GF-D8 (cell line): ENCODE measurements around the gene CEP112.
"Not testable (repeated sequence)": the region's sequence is repeated elsewhere in the genome, so short reads cannot be mapped to it uniquely, and the experiment has no call there.

ENCODE experiments used
- DNase-seq: peaks from one replicate; lab custom pipeline; 2025; lab: John Stamatoyannopoulos, UW

The CEP112 gene

DNA sequence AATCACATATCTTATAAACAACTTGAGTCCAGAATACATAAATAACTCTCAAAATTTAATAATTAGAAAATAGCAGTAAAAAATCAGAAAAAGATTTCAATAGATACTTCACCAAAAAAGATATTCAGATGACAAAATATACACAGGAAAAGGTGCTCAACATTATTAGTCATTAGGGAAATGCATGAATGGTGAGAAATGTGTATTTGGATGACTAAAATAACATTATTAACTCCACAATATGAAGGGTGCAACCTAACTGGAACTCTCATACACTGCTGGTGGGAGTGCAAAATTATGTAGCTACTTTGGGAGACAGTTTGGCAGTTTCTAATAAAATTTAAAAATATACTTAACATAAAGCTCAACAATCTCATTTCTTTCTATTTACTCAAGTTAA, 368.2 kb downstream of the CEP112 start:
- no peak for DNase-seq

DNA sequence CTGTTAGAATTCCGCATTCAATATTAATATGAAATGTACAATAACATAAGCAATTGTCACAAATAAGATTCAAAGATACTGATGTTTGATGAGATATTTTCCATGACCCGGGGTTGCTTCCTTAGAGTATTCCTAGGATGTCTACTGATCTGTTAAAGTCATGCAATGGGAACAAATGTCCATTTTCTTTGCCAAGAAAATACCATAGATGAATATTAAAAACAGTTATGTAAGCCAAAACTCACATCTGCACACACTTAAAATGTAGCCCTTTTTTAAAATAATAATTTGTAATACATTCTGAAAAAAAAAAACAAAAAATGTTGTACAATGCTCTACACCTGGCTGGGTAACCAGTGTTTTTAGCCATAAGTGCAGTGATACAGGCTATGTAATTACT, 371.1 kb downstream of the CEP112 start:
- no peak for DNase-seq

DNA sequence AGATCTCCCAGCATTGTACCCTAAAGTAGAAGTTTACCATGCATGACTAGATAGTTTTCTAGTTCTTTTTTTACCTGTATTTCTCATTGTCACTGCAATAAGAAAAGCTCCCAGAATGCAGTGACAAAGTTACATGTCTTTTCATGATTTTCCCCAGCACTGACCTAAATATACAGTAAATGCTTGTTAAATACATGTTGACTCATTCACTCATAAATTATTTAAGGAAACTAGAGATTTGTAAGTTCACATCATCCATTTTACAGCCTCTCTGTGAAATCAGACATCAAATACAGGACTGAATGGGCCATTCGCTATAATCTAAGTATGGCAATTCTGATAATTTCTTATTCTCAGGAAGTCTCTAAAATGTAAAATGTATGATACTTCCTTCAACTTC, 371.6 kb downstream of the CEP112 start:
- no peak for DNase-seq

DNA sequence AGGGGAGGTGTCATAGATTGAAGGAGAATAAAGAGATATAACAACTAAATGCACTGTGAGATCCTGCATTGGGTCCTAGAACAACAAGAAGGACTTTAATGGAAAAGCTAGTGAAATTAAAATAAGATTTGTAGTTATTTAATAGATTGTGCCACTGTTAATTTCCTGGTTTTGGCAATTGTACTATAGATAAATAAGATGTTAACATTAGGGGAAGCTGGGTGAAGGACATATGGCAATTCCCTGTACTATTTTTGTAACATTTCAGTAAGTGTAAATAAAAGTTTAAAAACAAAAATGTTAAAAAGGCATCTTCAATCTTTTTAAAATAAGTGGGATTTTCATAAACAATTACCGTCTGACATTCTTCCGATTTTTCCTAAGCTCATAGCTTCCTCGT, 372.1 kb downstream of the CEP112 start:
- DNase-seq = no peak

DNA sequence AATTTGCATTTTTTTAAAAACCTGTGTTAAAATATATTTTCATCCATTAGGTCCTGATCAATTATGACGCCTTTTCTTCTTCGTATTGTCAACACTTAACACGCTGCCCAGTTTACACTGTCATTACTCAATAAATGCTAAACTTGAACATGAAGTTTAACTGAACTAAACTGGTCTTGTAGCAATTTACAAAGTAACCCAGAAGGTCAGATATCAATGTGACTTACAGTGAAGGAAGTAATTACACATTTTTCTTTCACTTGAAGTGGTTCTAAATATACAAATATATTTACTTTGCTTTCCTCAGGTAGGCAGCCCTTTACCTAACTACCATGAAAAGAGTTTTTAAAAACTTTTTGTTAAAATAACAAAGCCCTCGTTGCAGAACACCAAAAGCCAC, 374.0 kb downstream of the CEP112 start:
- no peak for DNase-seq

DNA sequence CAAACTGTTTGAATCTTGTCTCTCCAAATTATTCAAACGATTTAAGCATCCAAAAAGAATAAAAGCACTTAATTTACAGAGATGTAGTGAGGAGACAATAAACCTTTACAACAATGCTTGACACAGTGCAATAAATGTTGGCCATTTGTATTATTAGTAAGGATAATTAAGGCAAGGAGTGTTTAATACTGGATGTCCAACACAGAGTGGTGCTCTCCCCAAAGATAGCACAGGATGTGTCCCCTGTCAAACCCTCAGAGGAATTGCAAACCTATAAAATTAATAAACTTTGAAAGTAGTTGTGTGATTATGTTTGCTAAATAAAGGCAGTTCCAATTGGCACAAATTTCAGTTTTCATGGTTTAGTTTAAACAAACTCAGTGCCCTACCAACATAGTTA, 377.5 kb downstream of the CEP112 start:
- DNase-seq = no peak

DNA sequence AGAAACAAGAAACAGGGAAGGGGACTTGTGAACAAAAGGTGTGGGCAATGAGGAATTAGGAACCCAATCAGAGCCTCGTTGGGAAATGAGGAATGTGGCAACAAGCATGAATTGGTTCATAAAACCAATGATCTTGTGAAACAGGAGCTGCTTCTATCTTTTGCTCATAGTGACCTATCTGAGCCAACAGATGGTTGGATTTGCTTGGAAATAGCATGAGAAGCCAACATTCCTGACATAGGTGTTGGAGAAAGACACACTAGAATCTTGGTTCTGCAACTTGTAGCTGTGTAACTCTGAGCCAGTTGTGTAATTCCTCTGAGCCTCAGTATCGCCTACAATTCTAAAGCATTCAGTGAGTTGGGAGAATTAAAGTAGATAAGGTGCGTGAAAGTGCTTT, 378.6 kb downstream of the CEP112 start:
- no peak for DNase-seq

DNA sequence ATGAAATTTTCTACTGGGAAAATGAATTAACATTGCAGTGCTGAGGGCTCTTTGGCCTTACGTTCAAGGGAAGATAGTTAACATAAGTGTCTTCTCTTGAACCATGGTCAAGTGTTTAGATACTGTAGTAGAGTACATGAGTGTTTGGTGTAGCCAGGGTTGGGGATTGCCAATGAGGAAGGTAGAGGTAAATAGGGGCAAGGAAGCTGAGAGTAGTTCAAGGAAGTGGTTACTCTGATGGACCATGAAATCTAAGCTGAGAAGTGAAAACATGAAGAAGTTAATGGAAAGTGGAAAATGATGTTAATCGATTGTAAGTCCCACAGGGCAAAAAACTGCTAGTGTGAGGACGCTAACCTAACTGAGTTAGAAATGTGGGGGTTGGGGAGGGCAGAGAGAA, 380.9 kb downstream of the CEP112 start:
- no peak for DNase-seq

DNA sequence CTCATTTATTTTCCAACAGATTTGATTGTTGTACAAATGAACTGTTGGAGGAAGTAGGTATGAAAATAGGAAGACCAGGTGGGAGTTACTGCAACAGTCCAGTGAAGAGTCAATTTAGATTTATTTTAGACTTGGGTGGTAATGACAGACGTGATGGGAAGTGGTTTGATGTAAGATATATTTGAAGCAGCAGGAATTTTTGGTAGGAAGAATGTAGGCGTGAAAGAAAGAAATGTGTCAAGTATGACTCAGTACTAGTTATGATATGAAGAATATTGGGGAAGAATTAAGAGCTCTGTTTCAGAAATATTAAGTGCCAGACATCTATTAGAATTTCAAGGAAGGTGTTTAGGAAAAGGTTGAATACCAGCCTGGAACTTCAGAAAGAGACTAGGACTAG, 382.6 kb downstream of the CEP112 start:
- DNase-seq = no peak

DNA sequence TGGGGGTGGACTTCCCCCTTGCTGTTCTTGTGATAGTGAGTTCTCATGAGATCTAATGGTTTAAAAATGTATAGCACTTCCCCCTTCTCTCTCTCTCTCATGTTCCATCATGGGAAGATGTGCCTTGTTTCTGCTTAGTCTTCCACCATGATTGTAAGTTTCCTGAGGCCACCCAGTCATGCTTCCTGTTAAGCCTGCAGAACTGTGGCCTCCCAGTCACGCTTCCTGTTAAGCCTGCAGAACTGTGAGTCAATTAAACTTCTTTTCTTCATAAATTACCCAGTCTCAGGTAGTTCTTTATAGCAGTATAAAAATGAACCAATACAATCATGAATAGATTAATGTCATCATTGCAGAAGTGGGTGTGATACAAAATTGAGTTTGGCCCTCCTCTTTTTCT, 383.4 kb downstream of the CEP112 start:
- DNase-seq = not testable (repeated sequence)

DNA sequence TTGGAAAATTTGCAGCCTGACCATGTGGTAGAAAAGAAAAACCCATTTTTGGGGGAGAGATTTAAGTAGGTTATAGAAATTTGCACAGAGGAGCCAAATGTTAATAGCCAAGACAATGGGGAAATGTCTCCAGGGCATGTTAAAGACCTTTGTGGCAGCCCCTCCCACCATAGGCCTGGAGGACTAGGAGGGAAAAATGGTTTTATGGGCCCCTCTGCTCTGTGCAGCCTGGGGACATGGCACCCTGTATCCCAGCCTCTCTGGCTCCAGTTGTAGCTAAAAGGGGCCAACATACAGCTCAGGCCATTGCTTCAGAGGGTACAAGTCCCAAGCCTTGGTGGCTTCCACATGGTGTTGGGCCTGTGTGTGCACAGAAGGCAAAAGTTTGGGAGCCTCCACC, 384.6 kb downstream of the CEP112 start:
- DNase-seq = no peak

DNA sequence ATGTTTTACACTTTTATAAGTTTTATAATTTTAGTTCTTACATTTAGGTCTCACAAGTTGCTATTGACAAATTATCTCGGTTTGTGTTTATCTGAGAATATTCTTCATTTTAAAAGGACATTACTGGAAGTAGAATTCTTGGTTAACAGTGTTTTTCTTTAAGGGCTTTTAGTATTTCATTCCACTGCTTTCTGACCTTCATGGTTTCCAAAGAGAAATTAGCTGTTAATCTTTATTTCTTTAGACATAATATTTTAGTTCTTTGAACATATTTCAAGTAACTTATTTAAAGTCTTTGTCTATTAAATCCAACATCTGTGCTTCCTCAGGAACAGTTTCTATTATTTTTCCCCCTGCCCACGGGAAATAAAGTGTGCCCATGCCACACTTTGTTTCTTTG, 390.4 kb downstream of the CEP112 start:
- no peak for DNase-seq

DNA sequence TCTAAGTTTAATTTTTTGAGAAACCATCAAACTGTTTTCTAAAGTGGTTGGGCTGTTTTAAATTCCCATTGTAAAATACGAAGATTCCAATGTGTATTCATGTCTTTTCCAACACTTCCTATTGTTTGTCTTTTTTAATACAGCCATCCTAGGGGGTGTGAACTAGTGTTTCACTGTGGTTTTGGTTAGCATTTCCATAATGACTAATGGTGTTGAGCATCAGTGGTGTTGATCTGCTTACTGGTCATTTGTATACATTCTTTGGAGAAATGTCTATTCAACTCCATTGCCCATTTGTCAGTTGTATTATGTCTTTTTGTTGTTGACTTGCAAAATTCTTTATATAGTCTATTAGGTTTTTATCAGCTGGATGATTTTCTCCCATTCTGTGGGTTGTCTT, 391.3 kb downstream of the CEP112 start:
- no peak for DNase-seq

DNA sequence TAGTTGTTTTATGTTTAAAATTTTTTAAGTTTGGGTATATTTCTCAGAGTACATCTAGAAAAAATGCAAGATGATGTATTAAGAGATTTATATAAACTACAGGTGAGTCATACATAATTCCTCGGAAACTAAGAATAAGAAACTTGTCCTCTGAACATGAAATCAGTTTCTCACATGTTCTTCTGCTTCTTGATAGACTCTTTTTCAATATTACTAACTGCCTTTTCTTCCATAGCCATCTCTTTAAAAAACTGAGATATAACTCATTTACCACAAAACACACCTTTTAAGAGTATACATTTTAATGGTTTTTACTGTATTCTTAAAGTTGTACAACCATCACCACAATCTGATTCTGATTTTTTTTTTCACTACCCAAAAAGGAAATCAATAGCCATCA, 392.1 kb downstream of the CEP112 start:
- no peak for DNase-seq

DNA sequence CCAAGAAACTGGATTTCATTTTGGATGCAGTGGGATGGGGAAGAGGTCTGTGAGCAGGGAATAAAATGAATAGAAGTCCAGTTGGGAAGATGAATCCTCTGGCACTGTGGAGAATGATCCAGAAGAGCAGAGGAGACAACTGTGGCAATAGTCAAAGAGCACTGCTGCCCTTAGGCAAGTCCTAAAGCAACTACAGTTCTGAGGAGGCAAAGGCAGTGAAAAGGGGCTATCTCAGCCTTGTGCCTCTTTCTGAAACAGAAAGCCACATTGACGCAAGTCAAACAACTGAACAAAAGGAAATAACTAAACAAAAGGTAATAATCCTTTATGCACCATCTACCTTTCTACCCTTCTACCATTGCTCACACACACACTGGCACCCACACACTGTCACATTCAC, 392.5 kb downstream of the CEP112 start:
- no peak for DNase-seq

DNA sequence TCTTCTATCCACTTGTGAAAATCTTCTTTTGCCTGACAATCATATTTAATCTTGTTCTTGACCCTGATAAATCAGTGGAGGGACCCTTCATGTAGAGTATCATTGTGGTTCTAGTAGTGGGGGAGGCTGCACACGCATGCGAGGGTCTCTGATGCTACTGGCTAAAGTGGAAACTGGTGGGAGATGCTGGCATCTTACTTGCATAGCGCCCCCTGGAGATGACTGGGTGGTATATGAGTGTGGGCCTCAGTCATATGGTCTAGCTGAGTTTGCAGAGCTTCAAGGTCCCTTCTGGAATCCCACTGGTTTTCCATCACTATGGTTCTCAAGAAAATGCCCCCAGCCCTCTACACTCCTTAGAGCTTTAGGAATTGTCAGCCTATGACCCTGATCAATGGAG, 394.1 kb downstream of the CEP112 start:
- DNase-seq = no peak

DNA sequence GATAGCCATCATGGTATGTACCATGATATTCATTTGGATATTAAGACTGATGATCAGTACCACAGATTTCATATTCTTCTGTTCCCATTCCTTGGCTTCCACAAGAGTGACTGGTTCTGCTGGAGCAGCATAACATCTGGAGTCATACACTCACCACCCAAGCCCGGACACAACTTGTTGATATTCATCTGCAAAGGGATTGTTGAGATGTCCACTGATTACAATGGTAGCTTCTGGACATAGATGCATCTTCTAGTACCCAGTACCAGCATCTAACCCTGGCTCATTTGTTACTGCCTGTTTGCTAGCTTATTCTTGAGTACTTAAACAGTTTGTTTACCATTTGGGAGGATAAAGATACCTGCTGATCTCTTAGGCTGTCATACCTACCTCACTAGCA, 394.8 kb downstream of the CEP112 start:
- DNase-seq = no peak

DNA sequence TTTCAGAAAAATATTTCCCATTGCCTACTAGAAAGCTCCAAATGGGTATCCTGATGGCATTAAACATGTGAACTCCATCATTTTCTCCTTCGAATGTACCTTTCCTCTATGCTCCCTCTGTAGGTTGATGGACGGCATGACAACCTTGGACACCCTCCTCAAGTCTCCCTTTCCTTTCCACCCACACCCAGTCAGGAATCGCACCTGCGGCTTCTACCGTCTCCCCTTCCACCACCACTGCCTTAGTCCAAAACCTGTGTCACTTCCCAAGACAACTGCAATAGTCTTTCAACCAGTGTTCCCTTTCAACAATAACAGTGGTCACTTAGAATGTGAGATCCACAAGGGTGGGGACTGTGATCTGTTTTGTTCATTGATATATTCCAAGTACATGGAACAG, 397.4 kb downstream of the CEP112 start:
- no peak for DNase-seq

DNA sequence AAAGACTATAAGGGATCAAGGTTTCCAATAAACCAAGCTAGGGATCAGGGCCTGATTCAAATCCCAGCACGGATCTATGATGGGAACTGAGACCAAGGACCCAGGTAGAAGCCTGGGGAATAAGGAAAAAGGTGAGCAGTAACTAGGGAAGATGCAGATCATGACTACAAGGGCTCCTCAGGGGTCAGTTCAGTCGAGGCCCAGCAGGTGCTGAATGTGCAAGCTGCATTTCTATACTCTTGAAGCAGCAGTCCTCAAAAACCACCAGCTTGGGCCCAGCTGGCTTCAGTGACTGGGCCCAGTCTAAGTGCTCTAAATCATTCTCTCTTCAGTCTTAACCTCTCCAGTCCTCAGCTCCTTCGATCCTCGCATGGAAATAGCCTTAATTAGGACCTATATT, 401.7 kb downstream of the CEP112 start:
- no peak for DNase-seq

DNA sequence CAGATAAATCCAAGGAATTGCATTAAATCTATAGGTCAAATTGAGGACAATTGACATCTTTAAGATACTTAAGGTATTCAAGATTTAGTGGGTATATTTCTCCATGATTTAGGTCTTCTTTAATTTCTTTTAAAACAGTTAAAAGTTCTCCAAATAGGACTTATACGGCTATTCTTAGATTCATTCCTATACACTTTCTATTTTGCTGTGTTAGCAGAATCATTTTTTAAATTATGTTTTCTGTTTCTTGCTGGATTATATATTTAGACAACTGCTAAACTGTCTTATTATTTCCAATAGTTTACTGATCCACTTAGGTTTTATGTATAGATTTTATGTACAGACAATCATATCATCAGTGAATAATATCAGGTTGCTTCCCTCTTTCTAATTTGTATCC, 404.4 kb downstream of the CEP112 start:
- DNase-seq = no peak

DNA sequence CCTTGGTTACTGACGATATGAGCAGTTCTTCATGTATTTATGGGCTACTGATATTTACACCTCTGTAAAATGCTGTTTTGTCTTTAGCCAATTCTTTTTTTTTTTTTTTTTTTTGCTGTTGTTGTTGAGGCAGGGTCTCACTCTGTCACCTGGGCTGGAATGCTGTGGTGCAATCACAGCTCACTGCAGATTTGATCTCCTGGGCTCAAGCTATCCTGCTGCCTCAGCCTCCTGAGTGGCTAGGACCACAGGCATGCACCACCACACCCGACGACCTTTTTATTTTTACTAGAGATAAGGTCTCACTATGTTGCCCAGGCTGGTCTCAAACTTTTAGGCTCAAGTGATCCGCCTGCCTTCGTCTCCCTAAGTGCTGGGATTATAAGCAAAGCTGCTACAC, 405.5 kb downstream of the CEP112 start:
- no peak for DNase-seq

DNA sequence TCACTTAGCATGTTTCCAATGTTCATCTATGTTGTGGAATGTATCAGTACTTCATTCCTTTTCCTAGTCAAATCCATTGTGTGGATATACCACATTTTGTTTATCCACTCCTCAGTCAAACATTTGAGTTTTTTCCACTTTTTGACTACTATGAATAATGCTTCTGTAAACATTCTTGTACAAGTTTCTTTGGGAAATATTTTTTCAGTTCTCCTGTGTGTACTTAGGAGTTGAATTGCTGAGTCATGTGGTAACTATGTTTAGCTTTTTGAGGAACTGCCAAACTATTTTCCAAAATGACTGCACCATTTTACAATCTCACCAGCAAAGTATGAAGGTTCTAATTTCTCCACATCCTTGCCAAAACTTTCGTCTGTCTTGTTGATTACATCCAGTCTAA, 406.8 kb downstream of the CEP112 start:
- DNase-seq = peak; percentile 8

DNA sequence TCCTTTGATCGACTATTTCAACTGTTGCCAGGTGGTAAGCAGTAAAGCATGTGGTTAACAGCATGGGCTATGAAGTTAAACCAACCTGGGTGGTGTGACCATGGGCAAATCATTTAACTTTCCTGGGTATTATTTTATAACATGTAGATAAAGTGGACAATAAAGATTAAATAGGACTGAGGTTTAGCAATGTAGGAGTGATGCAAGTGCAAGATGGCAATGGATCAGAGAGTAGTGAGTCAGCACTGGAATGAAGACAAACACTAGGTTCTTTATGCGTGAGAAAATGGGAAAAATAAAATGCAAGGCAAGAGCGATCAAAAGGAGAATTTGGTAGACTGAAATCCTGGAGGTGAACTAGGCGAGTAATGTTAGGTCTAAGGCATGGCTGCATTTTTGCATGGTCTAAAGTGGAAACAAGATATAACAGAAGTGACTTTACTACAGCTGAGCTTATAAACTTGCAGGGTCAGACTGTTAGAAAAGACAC, 408.0 kb downstream of the CEP112 start:
- DNase-seq = no peak

DNA sequence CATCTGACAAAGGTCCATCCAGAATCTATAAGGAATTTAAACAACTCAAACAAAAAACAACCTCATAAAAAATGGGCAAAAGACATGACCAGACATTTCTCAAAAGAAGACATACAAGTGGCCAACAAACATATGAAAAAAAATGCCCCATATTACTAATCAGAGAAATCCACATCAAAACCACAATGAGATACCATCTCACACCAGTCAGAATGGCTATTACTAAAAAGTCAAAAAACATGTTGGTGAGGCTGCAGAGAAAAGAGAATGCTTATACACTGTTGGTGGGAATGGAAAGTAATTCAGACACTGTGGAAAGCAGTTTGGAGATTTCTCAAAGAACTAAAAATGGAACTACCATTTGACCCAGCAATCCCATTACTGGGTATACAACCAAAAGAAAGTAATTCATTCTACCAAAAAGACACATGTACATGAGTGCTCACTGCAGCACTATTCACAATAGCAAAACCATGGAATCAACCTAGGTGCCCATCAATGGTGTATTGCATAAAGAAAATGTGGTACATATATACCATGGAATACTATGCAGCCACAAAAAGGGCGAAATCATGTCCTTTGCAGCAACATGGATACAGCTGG, 409.7 kb downstream of the CEP112 start:
- not testable (repeated sequence) for DNase-seq

DNA sequence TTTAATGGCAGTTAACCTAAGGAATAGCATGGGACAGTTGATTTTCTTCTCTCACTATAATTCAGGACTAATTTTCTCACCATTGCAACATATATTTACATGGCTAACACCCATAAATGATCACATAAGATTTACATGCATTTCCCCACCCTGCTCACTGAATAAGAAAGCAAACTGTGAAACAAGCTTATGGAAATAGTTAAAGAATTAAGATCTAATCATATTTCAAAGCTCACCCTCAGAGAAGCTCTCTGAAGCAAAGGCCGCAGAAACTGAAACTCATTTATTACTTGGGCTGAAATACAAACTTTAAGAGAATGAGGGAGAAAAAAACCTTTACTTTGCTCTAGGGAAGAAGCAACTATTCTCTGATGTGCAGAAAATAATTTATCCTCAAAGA, 411.8 kb downstream of the CEP112 start:
- no peak for DNase-seq
